Loucy (cell line): ENCODE data around the gene RAP2C.

Source experiments
- H2AFZ ChIP-seq: fragments of 200-600 bp; sonication (generic); 2 replicates; pipeline ENCODE4 v1.6.0; 2016; ENCODE audit warnings: antibody characterized with exemption, mild to moderate bottlenecking, low read length, moderate library complexity
- H3F3A ChIP-seq: fragments of 200-600 bp; 2 replicates; pipeline ENCODE4 v1.6.0; 2016; ENCODE audit warnings: antibody characterized with exemption, low read depth, mild to moderate bottlenecking
- H3K27me3 ChIP-seq: fragments of 200-600 bp; sonication (generic); 2 replicates; pipeline ENCODE4 v1.6.1; 2014; ENCODE audit warnings: low read length, mild to moderate bottlenecking; ENCODE audit not compliant: insufficient read depth, poor library complexity, severe bottlenecking
- H3K36me3 ChIP-seq: fragments of 200-600 bp; sonication (generic); 2 replicates; pipeline ENCODE4 v1.6.1; 2016; ENCODE audit warnings: low read length; ENCODE audit not compliant: insufficient read depth
- H3K4me1 ChIP-seq: fragments of 200-600 bp; sonication (generic); 2 replicates; pipeline ENCODE4 v1.5.1; 2014; ENCODE audit warnings: low read length, mild to moderate bottlenecking; ENCODE audit not compliant: insufficient read depth, poor library complexity, severe bottlenecking
- H3K4me2 ChIP-seq: fragments of 200-600 bp; sonication (generic); 2 replicates; pipeline ENCODE4 v1.6.0; 2014; ENCODE audit warnings: antibody characterized with exemption, low read length, low read depth, mild to moderate bottlenecking; ENCODE audit not compliant: poor library complexity, severe bottlenecking
- H3K4me3 ChIP-seq: fragments of 200-600 bp; sonication (generic); 2 replicates; pipeline ENCODE4 v1.5.1; 2014; ENCODE audit warnings: low read length, mild to moderate bottlenecking, mixed read lengths; ENCODE audit not compliant: poor library complexity, severe bottlenecking
- H3K79me2 ChIP-seq: fragments of 200-600 bp; sonication (generic); 2 replicates; pipeline ENCODE4 v1.6.1; 2014; ENCODE audit warnings: low read length; ENCODE audit not compliant: insufficient read depth
- H3K9ac ChIP-seq: fragments of 200-600 bp; sonication (generic); 2 replicates; pipeline ENCODE4 v1.6.0; 2014; ENCODE audit warnings: mild to moderate bottlenecking, low read depth, low read length, moderate library complexity; ENCODE audit not compliant: poor library complexity, severe bottlenecking
- H3K9me2 ChIP-seq: fragments of 200-600 bp; sonication (generic); replicated peaks from 2 replicates; pipeline ENCODE4 v1.6.1; 2016; ENCODE audit warnings: low read depth, low read length, mixed read lengths
- H3K9me3 ChIP-seq: fragments of 200-600 bp; sonication (generic); 2 replicates; pipeline ENCODE4 v1.6.1; 2014; ENCODE audit warnings: mild to moderate bottlenecking, antibody characterized with exemption, low read length, low read depth; ENCODE audit not compliant: insufficient read depth
- H4K20me1 ChIP-seq: fragments of 200-600 bp; sonication (generic); 2 replicates; pipeline ENCODE4 v1.6.0; 2014; ENCODE audit warnings: antibody characterized with exemption, low read length, mild to moderate bottlenecking; ENCODE audit not compliant: insufficient read depth, poor library complexity, severe bottlenecking
- CTCF ChIP-seq: fragments of 200-600 bp; sonication (generic); conservative IDR thresholded peaks from 2 replicates; pipeline ENCODE4 v1.5.1; 2014; ENCODE audit warnings: mild to moderate bottlenecking, antibody characterized with exemption, low read length
- EZH2phosphoT487 ChIP-seq: fragments of 200-600 bp; IDR thresholded peaks from 2 replicates; pipeline ENCODE4 v1.6.1; 2018; ENCODE audit warnings: antibody characterized with exemption, mild to moderate bottlenecking, moderate library complexity, borderline replicate concordance

RAP2C gene

GRCh38 chrX:132209527-132209926 lies 9.7 kb downstream of the RAP2C start:
- Histone ChIP-seq H3K4me1 (peaks cover 40% of the 10 kb centered on the region), H3K4me3 (no peak overlapping the region), H3K27me3 (no peaks in the 10 kb centered on the region), H2AFZ (no peak overlapping the region), H3K36me3 (no peaks in the 10 kb centered on the region; the same call in 1 of the 2 replicates), H3K9ac (no peak overlapping the region), H4K20me1 (peaks cover 12% of the 10 kb centered on the region), H3K4me2 (peak overlapping the region; percentile 36), H3F3A (no peaks in the 10 kb centered on the region), H3K79me2 (peaks cover 59% of the 10 kb centered on the region), H3K9me3 (no peaks in the 10 kb centered on the region), H3K9me2 (no peaks in the 10 kb centered on the region)
- TF ChIP-seq CTCF (no peak), EZH2phosphoT487 (no peak)

- Histone ChIP-seq H3K36me3 (no peaks in the 10 kb centered on the region; the same call in 1 of the 2 replicates), H2AFZ (no peak overlapping the region), H3K27me3 (no peaks in the 10 kb centered on the region), H3K9ac (no peak overlapping the region), H3K4me2 (peak overlapping the region; percentile 45), H3K9me2 (no peaks in the 10 kb centered on the region), H3K79me2 (peaks cover 47% of the 10 kb centered on the region), H4K20me1 (peaks cover 12% of the 10 kb centered on the region), H3K4me1 (peaks cover 34% of the 10 kb centered on the region), H3K4me3 (no peak overlapping the region), H3K9me3 (no peaks in the 10 kb centered on the region), H3F3A (no peaks in the 10 kb centered on the region)
- no peak for TF ChIP-seq CTCF
- TF ChIP-seq EZH2phosphoT487, result no peak
Measured at GRCh38 chrX:132208422-132208821, 10.8 kb downstream of the RAP2C start.

GRCh38 chrX:132207996-132208395 lies 11.3 kb downstream of the RAP2C start:
- TF ChIP-seq CTCF (no peak), EZH2phosphoT487 (no peak)
- H3K4me2 ChIP-seq, result peak overlapping the region; percentile 45
- H3K9me3 ChIP-seq, result no peaks in the 10 kb centered on the region
- H3K9ac ChIP-seq, result no peak overlapping the region
- H4K20me1 ChIP-seq, result peaks cover 12% of the 10 kb centered on the region
- H3K4me3 ChIP-seq, result no peak overlapping the region
- no peaks in the 10 kb centered on the region for H3K27me3 ChIP-seq
- no peaks in the 10 kb centered on the region for H3F3A ChIP-seq
- peaks cover 33% of the 10 kb centered on the region for H3K4me1 ChIP-seq
- H3K9me2 ChIP-seq, result no peaks in the 10 kb centered on the region
- no peaks in the 10 kb centered on the region; the same call in 1 of the 2 replicates for H3K36me3 ChIP-seq
- peaks cover 45% of the 10 kb centered on the region for H3K79me2 ChIP-seq
- no peak overlapping the region for H2AFZ ChIP-seq
